ENCODE measurements around the gene WDR77.

The WDR77 gene

GRCh38 chr1:111417755-111418154 is 31.3 kb downstream of the WDR77 start:
- DNase-seq (ENCODE audit: low read depth), result no peak
- no peak overlapping the region for H3K4me3 ChIP-seq (ENCODE audit: low read length)
- no peak for TF ChIP-seq CTCF (conservative IDR thresholded peaks at IDR 0.05; ENCODE audit: low read depth, low read length)

GRCh38 chr1:111415461-111415860 is 33.6 kb downstream of the WDR77 start:
- no peak for DNase-seq (ENCODE audit: low read depth)
- no peak overlapping the region for H3K4me3 ChIP-seq (ENCODE audit: low read length)
- TF ChIP-seq CTCF (conservative IDR thresholded peaks at IDR 0.05; ENCODE audit: low read depth, low read length), result no peak

GRCh38 chr1:111414756-111415155 is 34.3 kb downstream of the WDR77 start:
- DNase-seq (ENCODE audit: low read depth), result no peak
- no peak for TF ChIP-seq CTCF (conservative IDR thresholded peaks at IDR 0.05; ENCODE audit: low read depth, low read length)
- no peak overlapping the region for H3K4me3 ChIP-seq (ENCODE audit: low read length)

GRCh38 chr1:111412839-111413238 is 36.2 kb downstream of the WDR77 start:
- DNase-seq (ENCODE audit: low read depth), result no peak
- no peak for TF ChIP-seq CTCF (conservative IDR thresholded peaks at IDR 0.05; ENCODE audit: low read depth, low read length)
- no peak overlapping the region for H3K4me3 ChIP-seq (ENCODE audit: low read length)

GRCh38 chr1:111407301-111407700 is 41.8 kb downstream of the WDR77 start:
- no peak for DNase-seq (ENCODE audit: low read depth)
- H3K4me3 ChIP-seq (ENCODE audit: low read length), result no peak overlapping the region
- TF ChIP-seq CTCF (conservative IDR thresholded peaks at IDR 0.05; ENCODE audit: low read depth, low read length), result no peak

GRCh38 chr1:111406321-111406768 is 42.7 kb downstream of the WDR77 start:
- no peak for TF ChIP-seq CTCF (conservative IDR thresholded peaks at IDR 0.05; ENCODE audit: low read depth, low read length)
- no peak for DNase-seq (ENCODE audit: low read depth)
- no peak overlapping the region for H3K4me3 ChIP-seq (ENCODE audit: low read length)

GRCh38 chr1:111404588-111404987 is 44.5 kb downstream of the WDR77 start:
- no peak for DNase-seq (ENCODE audit: low read depth)
- H3K4me3 ChIP-seq (ENCODE audit: low read length), result no peak overlapping the region
- no peak for TF ChIP-seq CTCF (conservative IDR thresholded peaks at IDR 0.05; ENCODE audit: low read depth, low read length)

All from retinal pigment epithelial cell (primary cell).